Measurements from ENCODE around the gene FRMD4A. TPM values are rescaled to one million over a fixed set of nuclear protein-coding genes. Genes with fewer than 3 reads are reported as not detected.
A peak's percentile ranks its signal among the peaks of the same experiment; 100 is the strongest.
"Not testable (repeated sequence)": the region's sequence is repeated elsewhere in the genome, so short reads cannot be mapped to it uniquely, and the experiment has no call there.

The FRMD4A gene
- total and polyA plus RNA-seq, 12 donors = 17.4 to 43.4 (median 30.3) TPM

GRCh38 chr10:13899941-13900340 is 430.8 kb downstream of the FRMD4A start:
- Histone ChIP-seq H3K4me1 (peaks cover 0 to 8% (median 0%) of the 10 kb centered on the region in 9 donors), H3K9me3 (peaks cover 0 to 15% (median 0%) of the 10 kb centered on the region in 11 donors), H3K4me3 (no peak overlapping the region), H3K36me3 (no peaks in the 10 kb centered on the region), H3K27me3 (no peaks in the 10 kb centered on the region), H3K27ac (no peak overlapping the region)
- intact Hi-C loops (cut with DNase I) = loop anchor here in 1 of 10 donors (10.0 kb wide), 1 partner anchor 185 kb away; no protein-coding TSS in a partner anchor
- ATAC-seq = no peak
- no peak for DNase-seq
- 74 to 96% methylated on average over 3 of the region's 3 CpGs for WGBS, 2 donors
- no peak for TF ChIP-seq CTCF (IDR thresholded peaks at IDR 0.05)

- Histone ChIP-seq H3K9me3 (peaks cover 0 to 15% (median 0%) of the 10 kb centered on the region in 11 donors), H3K27me3 (peaks cover 0 to 30% (median 0%) of the 10 kb centered on the region in 7 donors), H3K4me1 (peaks cover 0 to 20% (median 10%) of the 10 kb centered on the region in 9 donors)
- H3K27ac ChIP-seq, H3K4me3 ChIP-seq, ATAC-seq, DNase-seq, H3K36me3 ChIP-seq: not testable (repeated sequence)
- intact Hi-C loops (cut with DNase I) = loop anchor here in 1 of 10 donors (10.0 kb wide), 1 partner anchor 189 kb away; no protein-coding TSS in a partner anchor
- 93 to 97% methylated on average over 1 of the region's 1 CpG for WGBS, 2 donors
Observed at GRCh38 chr10:13896146-13896545, 434.6 kb downstream of the FRMD4A start.

- TF ChIP-seq CTCF (IDR thresholded peaks at IDR 0.05) = no peak
- peaks cover 0 to 35% (median 12%) of the 10 kb centered on the region in 9 donors for H3K4me1 ChIP-seq
- peaks cover 0 to 7% (median 0%) of the 10 kb centered on the region in 11 donors for H3K9me3 ChIP-seq
- DNase-seq (no peak), ATAC-seq (peak in 1 of 8 donors; percentile 21)
- peaks cover 0 to 43% (median 0%) of the 10 kb centered on the region in 7 donors for H3K27me3 ChIP-seq
- no peaks in the 10 kb centered on the region for H3K36me3 ChIP-seq
- WGBS, 2 donors = 63 to 67% methylated on average over 9 of the region's 9 CpGs
- intact Hi-C loops (cut with DNase I) = loop anchor here in 3 of 10 donors (5.0 to 10.0 kb wide), 4 partner anchors 98 to 198 kb away; no protein-coding TSS in a partner anchor
- H3K27ac ChIP-seq = no peak overlapping the region
- H3K4me3 ChIP-seq = no peak overlapping the region
Observed at GRCh38 chr10:13894412-13895093, 436.2 kb downstream of the FRMD4A start.

GRCh38 chr10:13893926-13894325 is 436.8 kb downstream of the FRMD4A start:
- DNase-seq = no peak
- Histone ChIP-seq H3K36me3 (no peaks in the 10 kb centered on the region), H3K9me3 (peaks cover 0 to 7% (median 0%) of the 10 kb centered on the region in 11 donors), H3K27ac (no peak overlapping the region), H3K27me3 (peaks cover 0 to 43% (median 0%) of the 10 kb centered on the region in 7 donors), H3K4me1 (peaks cover 0 to 41% (median 15%) of the 10 kb centered on the region in 9 donors), H3K4me3 (no peak overlapping the region)
- WGBS, 2 donors = 63 to 69% methylated on average over 4 of the region's 4 CpGs
- no peak for ATAC-seq
- intact Hi-C loops (cut with DNase I) = loop anchor here in 3 of 10 donors (5.0 to 10.0 kb wide), 4 partner anchors 98 to 198 kb away; no protein-coding TSS in a partner anchor
- TF ChIP-seq CTCF (IDR thresholded peaks at IDR 0.05) = no peak

Data from heart right ventricle (tissue), 16 donors.